ENCODE results near the gene SQOR. TPM values are rescaled to one million over a fixed set of nuclear protein-coding genes. Genes with fewer than 3 reads are reported as not detected.
A peak's percentile ranks its signal among the peaks of the same experiment; 100 is the strongest.

The SQOR gene
- total RNA-seq, 2 experiments from 2014 or later: 14.0 to 16.9 TPM

GRCh38 chr15:45701108-45701507 lies 66.3 kb downstream of the SQOR start:
- intact Hi-C loops (cut with DNase I, micrococcal nuclease): no loop called here
- no peak overlapping the region for H3K4me3 ChIP-seq (ENCODE audit: low read length)
- peaks cover 13% of the 10 kb centered on the region for H3K4me1 ChIP-seq (ENCODE audit: insufficient read depth, low read length)
- Mint-ChIP-seq H3K9me3 (no peaks in the 10 kb centered on the region), H3K4me1 (ENCODE audit: low read depth) (peaks cover 11% of the 10 kb centered on the region), H3K27me3 (no peaks in the 10 kb centered on the region), H3K36me3 (ENCODE audit: low read depth) (peaks cover 6% of the 10 kb centered on the region), H3K4me3 (no peak overlapping the region), H3K27ac (no peak overlapping the region)
- CTCF ChIA-PET: no interaction called here
- no peak overlapping the region for H3K27ac ChIP-seq (ENCODE audit: low read depth in 1 of 2, low read length in 2 of 2)
- ATAC-seq (ENCODE audit: poor library complexity) (no peak), DNase-seq (no peak)
- H3K9me3 ChIP-seq (ENCODE audit: control insufficient read depth in 1 of 2, insufficient read depth in 1 of 2, low read length in 2 of 2): no peaks in the 10 kb centered on the region
- H3K27me3 ChIP-seq (ENCODE audit: control insufficient read depth in 1 of 2, insufficient read depth in 2 of 2, low read length in 2 of 2): peaks cover 3 to 5% of the 10 kb centered on the region in 2 experiments
- no peaks in the 10 kb centered on the region for H3K36me3 ChIP-seq (ENCODE audit: insufficient read depth, low read length)
- POLR2A ChIA-PET: no interaction called here
- no peak for TF ChIP-seq CTCF (IDR thresholded peaks at IDR 0.05)

GRCh38 chr15:45702041-45702440 lies 67.2 kb downstream of the SQOR start:
- H3K36me3 ChIP-seq (ENCODE audit: insufficient read depth, low read length): no peaks in the 10 kb centered on the region
- ChIA-PET CTCF (no interaction called here), POLR2A (no interaction called here)
- TF ChIP-seq CTCF (IDR thresholded peaks at IDR 0.05): no peak
- H3K4me1 ChIP-seq (ENCODE audit: insufficient read depth, low read length): peaks cover 13% of the 10 kb centered on the region
- ATAC-seq (ENCODE audit: poor library complexity) (no peak), DNase-seq (no peak)
- no peak overlapping the region for H3K27ac ChIP-seq (ENCODE audit: low read depth in 1 of 2, low read length in 2 of 2)
- H3K27me3 ChIP-seq (ENCODE audit: control insufficient read depth in 1 of 2, insufficient read depth in 2 of 2, low read length in 2 of 2): peaks cover 3 to 5% of the 10 kb centered on the region in 2 experiments
- Mint-ChIP-seq H3K4me1 (ENCODE audit: low read depth) (peaks cover 11% of the 10 kb centered on the region), H3K4me3 (peak overlapping the region; percentile 36), H3K36me3 (ENCODE audit: low read depth) (peaks cover 6% of the 10 kb centered on the region), H3K27ac (no peak overlapping the region), H3K9me3 (no peaks in the 10 kb centered on the region), H3K27me3 (no peaks in the 10 kb centered on the region)
- intact Hi-C loops (cut with DNase I, micrococcal nuclease): no loop called here
- H3K4me3 ChIP-seq (ENCODE audit: low read length): no peak overlapping the region
- no peaks in the 10 kb centered on the region for H3K9me3 ChIP-seq (ENCODE audit: control insufficient read depth in 1 of 2, insufficient read depth in 1 of 2, low read length in 2 of 2)

GRCh38 chr15:45703670-45704328 lies 69.0 kb downstream of the SQOR start:
- H3K27ac Mint-ChIP-seq: no peak overlapping the region
- H3K27ac ChIP-seq (ENCODE audit: low read depth in 1 of 2, low read length in 2 of 2): no peak overlapping the region
- H3K4me3 Mint-ChIP-seq: peak overlapping the region; percentile 86
- ATAC-seq (ENCODE audit: poor library complexity) (peak; percentile 12), DNase-seq (peak in 2 of 14 experiments; percentile 6 to 25)
- H3K36me3 ChIP-seq (ENCODE audit: insufficient read depth, low read length): no peaks in the 10 kb centered on the region
- H3K9me3 Mint-ChIP-seq: no peaks in the 10 kb centered on the region
- H3K27me3 ChIP-seq (ENCODE audit: control insufficient read depth in 1 of 2, insufficient read depth in 2 of 2, low read length in 2 of 2): peaks cover 3 to 5% of the 10 kb centered on the region in 2 experiments
- ChIA-PET POLR2A (no interaction called here), CTCF (no interaction called here)
- H3K4me1 ChIP-seq (ENCODE audit: insufficient read depth, low read length): peaks cover 13% of the 10 kb centered on the region
- peak overlapping the region; percentile 68 for H3K4me3 ChIP-seq (ENCODE audit: low read length)
- peaks cover 11% of the 10 kb centered on the region for H3K4me1 Mint-ChIP-seq (ENCODE audit: low read depth)
- H3K9me3 ChIP-seq (ENCODE audit: control insufficient read depth in 1 of 2, insufficient read depth in 1 of 2, low read length in 2 of 2): no peaks in the 10 kb centered on the region
- no peak for TF ChIP-seq CTCF (IDR thresholded peaks at IDR 0.05)
- intact Hi-C loops (cut with DNase I, micrococcal nuclease): loop anchor here in 1 of 2 experiments (2.0 kb wide), 1 partner anchor 69 kb away; the partner anchor contains the start of gene SQOR
- H3K27me3 Mint-ChIP-seq: no peaks in the 10 kb centered on the region
- peaks cover 6% of the 10 kb centered on the region for H3K36me3 Mint-ChIP-seq (ENCODE audit: low read depth)

Data from CD4-positive, alpha-beta T cell (primary cell).